Measurements from ENCODE around the gene ADK. TPM values are rescaled to one million over a fixed set of nuclear protein-coding genes. Genes with fewer than 3 reads are reported as not detected.

ADK gene
- total and polyA plus RNA-seq, 2 of the 13 experiments (the other 11 are each of a cell fraction or from before 2014, with no cell fraction given) = 48.6 to 79.1 TPM

DNA sequence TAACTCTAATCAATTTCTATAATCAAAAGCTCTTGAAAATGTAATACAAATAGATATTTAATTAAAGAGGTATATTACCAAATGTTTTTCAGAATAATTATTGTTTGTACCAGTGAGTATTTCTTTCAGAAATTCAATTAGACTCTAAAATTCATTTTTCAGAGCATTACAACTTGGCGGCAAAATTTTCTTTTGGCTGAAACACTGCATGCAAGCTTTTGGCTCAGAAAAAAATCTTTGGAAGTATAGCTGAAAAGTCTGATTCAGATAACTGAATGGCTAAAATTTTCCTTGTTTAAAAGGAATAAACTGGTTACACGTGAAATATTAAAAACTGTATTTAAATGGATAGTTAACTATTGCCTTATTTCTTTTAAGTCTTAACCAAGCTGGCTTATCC, 472.8 kb downstream of the ADK start (continued):
- TF ChIP-seq GABPA (IDR thresholded peaks at IDR 0.05; ENCODE audit: low read depth, low read length) (no peak), GABPA (CRISPR knock-in tag; IDR thresholded peaks at IDR 0.05; ENCODE audit: low read depth) (no peak), MEIS1 (CRISPR knock-in tag; IDR thresholded peaks at IDR 0.05; ENCODE audit: borderline replicate concordance) (no peak), HHEX (CRISPR knock-in tag; IDR thresholded peaks at IDR 0.05) (no peak), PHF21A (CRISPR knock-in tag; IDR thresholded peaks at IDR 0.05) (no peak), ZNF776 (CRISPR knock-in tag; IDR thresholded peaks at IDR 0.05) (no peak), MAFK (conservative IDR thresholded peaks at IDR 0.05 in 1 of 2, IDR thresholded peaks at IDR 0.05 in 1 of 2; ENCODE audit: low read length in 2 of 2) (no peak), FOXJ3 (CRISPR knock-in tag; IDR thresholded peaks at IDR 0.05; ENCODE audit: borderline replicate concordance) (no peak), FOSL2 (CRISPR knock-in tag; IDR thresholded peaks at IDR 0.05) (no peak)
- TF ChIP-seq, protein P1, sequence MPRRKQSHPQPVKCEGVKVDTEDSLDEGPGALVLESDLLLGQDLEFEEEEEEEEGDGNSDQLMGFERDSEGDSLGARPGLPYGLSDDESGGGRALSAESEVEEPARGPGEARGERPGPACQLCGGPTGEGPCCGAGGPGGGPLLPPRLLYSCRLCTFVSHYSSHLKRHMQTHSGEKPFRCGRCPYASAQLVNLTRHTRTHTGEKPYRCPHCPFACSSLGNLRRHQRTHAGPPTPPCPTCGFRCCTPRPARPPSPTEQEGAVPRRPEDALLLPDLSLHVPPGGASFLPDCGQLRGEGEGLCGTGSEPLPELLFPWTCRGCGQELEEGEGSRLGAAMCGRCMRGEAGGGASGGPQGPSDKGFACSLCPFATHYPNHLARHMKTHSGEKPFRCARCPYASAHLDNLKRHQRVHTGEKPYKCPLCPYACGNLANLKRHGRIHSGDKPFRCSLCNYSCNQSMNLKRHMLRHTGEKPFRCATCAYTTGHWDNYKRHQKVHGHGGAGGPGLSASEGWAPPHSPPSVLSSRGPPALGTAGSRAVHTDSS (CRISPR knock-in tag; conservative IDR thresholded peaks at IDR 0.05) = no peak
- TF ChIP-seq, protein P2, sequence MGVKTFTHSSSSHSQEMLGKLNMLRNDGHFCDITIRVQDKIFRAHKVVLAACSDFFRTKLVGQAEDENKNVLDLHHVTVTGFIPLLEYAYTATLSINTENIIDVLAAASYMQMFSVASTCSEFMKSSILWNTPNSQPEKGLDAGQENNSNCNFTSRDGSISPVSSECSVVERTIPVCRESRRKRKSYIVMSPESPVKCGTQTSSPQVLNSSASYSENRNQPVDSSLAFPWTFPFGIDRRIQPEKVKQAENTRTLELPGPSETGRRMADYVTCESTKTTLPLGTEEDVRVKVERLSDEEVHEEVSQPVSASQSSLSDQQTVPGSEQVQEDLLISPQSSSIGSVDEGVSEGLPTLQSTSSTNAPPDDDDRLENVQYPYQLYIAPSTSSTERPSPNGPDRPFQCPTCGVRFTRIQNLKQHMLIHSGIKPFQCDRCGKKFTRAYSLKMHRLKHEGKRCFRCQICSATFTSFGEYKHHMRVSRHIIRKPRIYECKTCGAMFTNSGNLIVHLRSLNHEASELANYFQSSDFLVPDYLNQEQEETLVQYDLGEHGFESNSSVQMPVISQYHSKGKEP (CRISPR knock-in tag; IDR thresholded peaks at IDR 0.05) = no peak
- TF ChIP-seq, protein P3, sequence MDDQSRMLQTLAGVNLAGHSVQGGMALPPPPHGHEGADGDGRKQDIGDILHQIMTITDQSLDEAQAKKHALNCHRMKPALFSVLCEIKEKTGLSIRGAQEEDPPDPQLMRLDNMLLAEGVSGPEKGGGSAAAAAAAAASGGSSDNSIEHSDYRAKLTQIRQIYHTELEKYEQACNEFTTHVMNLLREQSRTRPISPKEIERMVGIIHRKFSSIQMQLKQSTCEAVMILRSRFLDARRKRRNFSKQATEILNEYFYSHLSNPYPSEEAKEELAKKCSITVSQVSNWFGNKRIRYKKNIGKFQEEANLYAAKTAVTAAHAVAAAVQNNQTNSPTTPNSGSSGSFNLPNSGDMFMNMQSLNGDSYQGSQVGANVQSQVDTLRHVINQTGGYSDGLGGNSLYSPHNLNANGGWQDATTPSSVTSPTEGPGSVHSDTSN (CRISPR knock-in tag; IDR thresholded peaks at IDR 0.05; ENCODE audit: borderline replicate concordance) = no peak
